Prostate gland (tissue), 2 donors: ENCODE results near the gene PRDM10. TPM values are rescaled to one million over a fixed set of nuclear protein-coding genes. Genes with fewer than 3 reads are reported as not detected.

Experiments
- DNase-seq: peaks from one replicate; pipeline ENCODE4 v3.0.0-alpha.2; 2019; ENCODE audit warnings: low spot score
- H3K27ac ChIP-seq, 2 donors: fragments of 200-600 bp; sonication (generic); 2 replicates each; pipeline ENCODE4 v1.5.1; 2017 to 2019
- H3K27me3 ChIP-seq: fragments of 200-600 bp; sonication (generic); replicated peaks from 2 replicates; pipeline ENCODE4 v1.5.1; 2019; ENCODE audit not compliant: insufficient read depth
- H3K36me3 ChIP-seq, 2 donors: fragments of 200-600 bp; sonication (generic); 1 replicate in 1 of 2; 2 replicates in 1 of 2; pipeline versions ENCODE4 v1.5.1 to v1.8.1; 2017 to 2019
- H3K4me1 ChIP-seq: fragments of 200-600 bp; sonication (generic); replicated peaks from 2 replicates; pipeline ENCODE4 v1.5.1; 2019
- H3K4me3 ChIP-seq, 2 donors: fragments of 200-600 bp; sonication (generic); 2 replicates each; pipeline ENCODE4 v1.5.1; 2017 to 2019
- H3K9me3 ChIP-seq: fragments of 200-600 bp; sonication (generic); 2 replicates; pipeline ENCODE4 v1.5.1; 2017
- CTCF ChIP-seq, 4 experiments: fragments of 200-600 bp in 2 of 4; fragments of 450-650 bp in 2 of 4; sonication (generic) in 2 of 4; IDR thresholded peaks; 1 replicate in 3 of 4; 2 replicates in 1 of 4; pipeline ENCODE4 v1.5.1; 2016 to 2019; ENCODE audit warnings: antibody characterized with exemption in 4 of 4, mild to moderate bottlenecking in 2 of 4, moderate library complexity in 2 of 4
- POLR2A ChIP-seq: fragments of 450-650 bp; IDR thresholded peaks from one replicate; pipeline ENCODE4 v1.6.1; 2016; ENCODE audit warnings: antibody characterized with exemption, mild to moderate bottlenecking
- POLR2AphosphoS5 ChIP-seq: sonication (generic); formaldehyde crosslinking; IDR thresholded peaks from one replicate; pipeline ENCODE4 v1.6.1; 2017; ENCODE audit warnings: antibody characterized with exemption
- WGBS: methylation state at CpG from one replicate; pipeline ENCODE4 v1.1.5; 2018; 5-methylcytosine and 5-hydroxymethylcytosine counted together
- intact Hi-C: fragments of 100-400 bp; cut with DNase I; formaldehyde crosslinking; loops from one replicate; pipeline ENCODE4 v1.14.2; 2022
- total RNA-seq, 2 donors: library from RNA; depleted of rRNA; stranded (reverse); fragments of >200 nt; gene quantifications; one replicate each; pipeline ENCODE4 v1.1.0, GENCODE V29; 2016

Gene PRDM10
- total RNA-seq, 2 donors from 2014 or later: 7.0 to 7.7 TPM

GRCh38 chr11:129946965-129947364, 55.7 kb downstream of the PRDM10 start:
- no peak overlapping the region for H3K27ac ChIP-seq
- 95% methylated on average over 15 of the region's 15 CpGs for WGBS

GRCh38 chr11:129946256-129946655, 56.4 kb downstream of the PRDM10 start:
- no peaks in the 10 kb centered on the region for H3K27me3 ChIP-seq
- H3K27ac ChIP-seq: no peak overlapping the region
- H3K36me3 ChIP-seq: no peaks in the 10 kb centered on the region
- TF ChIP-seq POLR2A (no peak), POLR2AphosphoS5 (no peak), CTCF (IDR thresholded peaks at IDR 0.05) (no peak)
- H3K9me3 ChIP-seq: no peaks in the 10 kb centered on the region
- DNase-seq: no peak
- H3K4me1 ChIP-seq: no peaks in the 10 kb centered on the region
- WGBS: 87% methylated on average over 4 of the region's 4 CpGs
- no peak overlapping the region for H3K4me3 ChIP-seq
- intact Hi-C loops: no loop called here

More at GRCh38 chr11:129946965-129947364, 55.7 kb downstream of the PRDM10 start:
- no peak for DNase-seq
- Histone ChIP-seq H3K27me3 (no peaks in the 10 kb centered on the region), H3K36me3 (no peaks in the 10 kb centered on the region), H3K4me3 (no peak overlapping the region), H3K9me3 (no peaks in the 10 kb centered on the region), H3K4me1 (no peaks in the 10 kb centered on the region)
- intact Hi-C loops: no loop called here
- TF ChIP-seq POLR2A (no peak), CTCF (IDR thresholded peaks at IDR 0.05) (no peak), POLR2AphosphoS5 (no peak)

GRCh38 chr11:129945373-129945772, 57.3 kb downstream of the PRDM10 start:
- Histone ChIP-seq H3K4me1 (no peaks in the 10 kb centered on the region), H3K9me3 (no peaks in the 10 kb centered on the region), H3K27ac (no peak overlapping the region), H3K27me3 (no peaks in the 10 kb centered on the region), H3K36me3 (no peaks in the 10 kb centered on the region), H3K4me3 (no peak overlapping the region)
- no peak for DNase-seq
- intact Hi-C loops: no loop called here
- no peak for TF ChIP-seq POLR2AphosphoS5
- no peak for TF ChIP-seq CTCF (IDR thresholded peaks at IDR 0.05)
- WGBS: 95% methylated on average over 11 of the region's 11 CpGs

- TF ChIP-seq POLR2A: no peak
- no peak for TF ChIP-seq POLR2AphosphoS5
- no peak for TF ChIP-seq CTCF (IDR thresholded peaks at IDR 0.05)
- DNase-seq: no peak
- Histone ChIP-seq H3K27ac (no peak overlapping the region), H3K36me3 (no peaks in the 10 kb centered on the region), H3K27me3 (no peaks in the 10 kb centered on the region), H3K4me1 (no peaks in the 10 kb centered on the region), H3K9me3 (no peaks in the 10 kb centered on the region), H3K4me3 (no peak overlapping the region)
- 95% methylated on average over 18 of the region's 18 CpGs for WGBS
- intact Hi-C loops: no loop called here
These were observed 57.9 kb downstream of the PRDM10 start for GRCh38 chr11:129944696-129945095.

- Histone ChIP-seq H3K4me3 (no peak overlapping the region), H3K4me1 (no peaks in the 10 kb centered on the region), H3K27ac (no peak overlapping the region), H3K9me3 (no peaks in the 10 kb centered on the region), H3K27me3 (no peaks in the 10 kb centered on the region), H3K36me3 (no peaks in the 10 kb centered on the region)
- DNase-seq: no peak
- intact Hi-C loops: no loop called here
- TF ChIP-seq POLR2AphosphoS5 (peak; percentile 10), POLR2A (no peak), CTCF (IDR thresholded peaks at IDR 0.05) (no peak)
These were observed 59.6 kb downstream of the PRDM10 start for GRCh38 chr11:129943036-129943435.
